T-cell (primary cell): Measurements from ENCODE around the gene RNF224. TPM values are rescaled to one million over a fixed set of nuclear protein-coding genes. Genes with fewer than 3 reads are reported as not detected.

Experiments
- ATAC-seq, 4 experiments: fragments of 200-7000 bp in 3 of 4; fragments of 150-1000 bp in 1 of 4; cut with Tn5 transposase; replicated peaks in 1 of 4; 1 replicate in 3 of 4; 2 replicates in 1 of 4; pipeline ENCODE4 v1.10.0; 2021; ENCODE audit warnings: moderate library complexity in 3 of 4, mild to moderate bottlenecking in 2 of 4, moderate number of reproducible peaks in 1 of 4
- CTCF ChIA-PET, 2 donors: fragments of 300-600 bp; sonication (Branson Sonifier 250); formaldehyde crosslinking; loops; one replicate each; lab custom pipeline; 2022; ENCODE audit warnings: antibody characterized with exemption in 2 of 2; lab: Charles Lee
- POLR2A ChIA-PET, 2 donors: fragments of 300-600 bp; sonication (Branson Sonifier 250); formaldehyde crosslinking; loops; one replicate each; lab custom pipeline; 2022; ENCODE audit warnings: antibody characterized with exemption in 2 of 2; lab: Charles Lee
- DNase-seq, 35 experiments: peaks; one replicate each; pipeline versions ENCODE4 v3.0.0 to v3.0.0-alpha.2; 2013 to 2023
- H3K27ac ChIP-seq: one replicate; pipeline ENCODE4 v1.5.1; 2013; ENCODE audit warnings: low read length
- H3K27me3 ChIP-seq, 2 experiments: replicated peaks in 1 of 2; 1 replicate in 1 of 2; 2 replicates in 1 of 2; pipeline versions ENCODE4 v1.6.1 to v1.7.0; 2013; ENCODE audit warnings: low read length in 1 of 2, mixed read lengths in 1 of 2; ENCODE audit not compliant: control insufficient read depth in 2 of 2, insufficient read depth in 2 of 2; ENCODE audit errors: extremely low read depth in 1 of 2
- H3K36me3 ChIP-seq, 2 donors: 1 replicate in 1 of 2; 2 replicates in 1 of 2; pipeline versions ENCODE4 v1.6.1 to v1.7.0; 2013; ENCODE audit warnings: low read length in 1 of 2; ENCODE audit not compliant: control insufficient read depth in 2 of 2, insufficient read depth in 1 of 2; ENCODE audit errors: extremely low read depth in 1 of 2
- H3K4me1 ChIP-seq, 2 experiments: 1 replicate in 1 of 2; 2 replicates in 1 of 2; pipeline versions ENCODE4 v1.6.1 to v1.7.0; 2013; ENCODE audit warnings: low read length in 2 of 2, mixed read lengths in 1 of 2; ENCODE audit not compliant: insufficient read depth in 2 of 2, control insufficient read depth in 1 of 2; ENCODE audit errors: extremely low read depth in 1 of 2
- H3K4me3 ChIP-seq, 2 donors: 1 replicate in 1 of 2; 2 replicates in 1 of 2; pipeline versions ENCODE4 v1.5.1 to v1.7.0; 2013; ENCODE audit warnings: mild to moderate bottlenecking in 2 of 2, low read length in 1 of 2, moderate library complexity in 1 of 2; ENCODE audit not compliant: control insufficient read depth in 1 of 2; ENCODE audit errors: extremely low read depth in 1 of 2
- H3K9me3 ChIP-seq: 2 replicates; pipeline ENCODE4 v1.7.0; 2013
- H3K27ac Mint-ChIP-seq, 2 donors: one replicate each; pipeline ENCODE4 v1.8.0; 2020 to 2021; ENCODE audit warnings: mild to moderate bottlenecking in 2 of 2, mixed read lengths in 2 of 2
- H3K27me3 Mint-ChIP-seq, 2 donors: one replicate each; pipeline ENCODE4 v1.8.0; 2021 to 2022; ENCODE audit warnings: mixed read lengths in 2 of 2
- H3K36me3 Mint-ChIP-seq: one replicate; pipeline ENCODE4 v1.8.0; 2021; ENCODE audit warnings: mixed read lengths
- H3K4me1 Mint-ChIP-seq, 3 donors: one replicate each; pipeline ENCODE4 v1.8.0; 2020 to 2022; ENCODE audit warnings: mixed read lengths in 3 of 3, mild to moderate bottlenecking in 1 of 3
- H3K4me3 Mint-ChIP-seq, 3 donors: one replicate each; pipeline ENCODE4 v1.8.0; 2020 to 2022; ENCODE audit warnings: mild to moderate bottlenecking in 3 of 3, mixed read lengths in 3 of 3, moderate library complexity in 3 of 3
- H3K9me3 Mint-ChIP-seq, 3 donors: one replicate each; pipeline ENCODE4 v1.8.0; 2020 to 2022; ENCODE audit warnings: mixed read lengths in 3 of 3
- WGBS: methylation state at CpG from one replicate; pipeline ENCODE4 v1.1.5; 2013; ENCODE audit warnings: missing lambda C conversion rate; ENCODE audit not compliant: insufficient coverage; 5-methylcytosine and 5-hydroxymethylcytosine counted together
- total RNA-seq, 35 experiments: library from RNA in 6 of 35; stranded (reverse) in 6 of 35; fragments of 120-200 nt in 1 of 35; gene quantifications; one replicate each; pipeline versions ENCODE4 v1.2.1 to v1.2.4 and lab custom pipeline; 2013 to 2026

Gene RNF224
- total RNA-seq (not detected), total RNA-seq (lab: John Stamatoyannopoulos, UW) (0 to 0.20 (median 0) reads per million in 29 experiments)
- total RNA-seq (2013), result not detected

DNA sequence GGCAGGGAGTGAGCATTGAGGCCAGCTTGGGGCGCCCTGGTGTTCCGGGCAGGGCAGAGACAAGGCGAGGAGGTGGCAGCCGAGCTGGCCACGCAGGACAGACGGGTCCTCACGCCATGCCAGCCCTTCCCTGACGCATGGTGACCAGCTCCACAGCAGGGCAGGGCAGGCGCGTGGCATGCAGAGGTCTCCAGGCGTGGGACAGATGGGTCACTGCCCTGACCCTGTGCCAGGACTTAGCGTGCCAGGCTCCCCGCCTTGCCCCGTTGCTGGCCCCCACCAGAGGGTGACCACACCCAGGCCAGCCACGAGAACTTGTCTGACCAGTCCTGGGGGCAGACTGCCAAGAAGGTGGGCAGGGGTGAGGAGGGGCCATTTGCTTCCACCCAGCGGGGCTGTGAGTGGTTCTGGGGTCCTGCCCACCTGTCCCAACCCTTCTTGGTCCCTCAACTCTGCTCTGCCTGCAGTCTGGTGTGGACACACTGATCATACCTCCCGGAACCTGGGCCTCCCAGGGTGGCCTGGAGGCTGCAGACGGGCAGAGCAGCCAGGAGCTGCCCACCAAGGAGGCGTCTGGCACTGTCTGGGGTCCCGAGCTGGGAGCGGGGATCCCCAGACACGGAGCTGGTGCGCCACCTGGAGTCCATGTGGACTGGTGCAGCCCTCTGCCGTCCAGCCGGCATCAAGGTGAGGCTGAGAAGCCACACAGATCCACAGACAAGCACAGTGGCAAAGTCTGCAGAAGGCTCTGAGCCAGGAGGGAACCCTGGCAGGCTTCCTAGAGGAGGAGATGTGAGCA, at the start of gene RNF224:
Gene RNF224 (plus strand): TSS at position 449 of the 799 bp plus-strand sequence. CDS start 834 bp downstream, outside the sequence.
- no peaks in the 10 kb centered on the region for H3K9me3 Mint-ChIP-seq
- DNase-seq, result peak; percentile 48 to 89 (median 74)
- Histone ChIP-seq H3K9me3 (no peaks in the 10 kb centered on the region), H3K27me3 (peaks cover 0 to 57% of the 10 kb centered on the region in 2 experiments), H3K36me3 (no peaks in the 10 kb centered on the region), H3K4me3 (no peak within 1 kb of the TSS), H3K4me1 (peaks cover 2 to 32% of the 10 kb centered on the region in 2 experiments), H3K27ac (no peak within 1 kb of the TSS)
- ChIA-PET POLR2A (no interaction called here), CTCF (interaction anchor here in 1 of 2 donors (0.7 to 2.5 kb wide), 3 partner anchors 12 to 181 kb away, joined by 3 to 8 read pairs (median 7); no protein-coding TSS in a partner anchor)
- H3K27me3 Mint-ChIP-seq, result peaks cover 4 to 12% of the 10 kb centered on the region in 2 donors
- peaks cover 6 to 8% (median 7%) of the 10 kb centered on the region in 3 donors for H3K4me1 Mint-ChIP-seq
- no peaks in the 10 kb centered on the region for H3K36me3 Mint-ChIP-seq
- ATAC-seq, result peak; percentile 28 to 44 (median 32)
- WGBS, result 52% methylated on average over 24 of the region's 25 CpGs
- no peak within 1 kb of the TSS for H3K27ac Mint-ChIP-seq
- H3K4me3 Mint-ChIP-seq, result no peak within 1 kb of the TSS

DNA sequence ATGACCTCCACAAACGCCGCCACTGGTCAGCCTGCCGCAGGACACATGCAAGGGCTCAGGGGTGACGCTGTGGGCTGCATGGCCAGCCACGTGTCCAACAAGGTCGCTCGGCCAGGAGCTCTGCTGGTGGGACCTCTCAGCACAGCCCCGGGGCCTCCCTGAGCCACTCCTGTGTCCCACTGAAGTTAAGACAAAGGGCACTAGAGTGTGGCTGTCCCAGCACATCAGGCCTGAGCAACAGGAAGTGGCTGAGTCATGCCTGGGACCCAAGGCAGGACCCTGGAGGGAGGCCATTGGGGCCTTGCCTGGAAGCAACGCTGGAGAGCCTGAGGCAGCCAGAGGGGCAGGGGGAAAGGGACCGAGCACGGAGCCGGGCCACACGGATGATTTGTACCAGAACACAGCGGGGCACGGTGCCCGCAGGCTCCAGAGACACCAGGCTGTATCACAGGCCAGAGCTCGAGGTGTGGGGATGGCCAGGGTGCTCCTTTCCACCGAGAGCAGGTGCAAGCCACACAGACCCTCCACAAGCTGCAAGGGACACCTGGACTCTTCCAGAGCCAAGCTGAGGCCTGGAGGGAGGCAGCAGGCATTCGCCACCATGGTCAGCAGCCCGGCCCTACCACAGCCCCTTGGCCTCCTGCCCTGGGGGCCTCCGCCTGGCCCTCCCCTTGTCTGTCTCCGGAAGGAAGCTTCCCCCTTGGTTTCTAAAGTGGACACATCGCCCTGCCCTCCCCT, 48.9 kb upstream of the RNF224 start:
- H3K4me3 Mint-ChIP-seq, result no peak overlapping the region
- ChIA-PET CTCF (interaction anchor here in 1 of 2 donors (0.6 kb wide), 1 partner anchor 45 kb away, joined by 5 read pairs; no protein-coding TSS in a partner anchor), POLR2A (interaction anchor here in 1 of 2 donors (0.8 kb wide), 1 partner anchor 11 kb away, joined by 5 read pairs; no protein-coding TSS in a partner anchor)
- Histone ChIP-seq H3K4me1 (peaks cover 0 to 18% of the 10 kb centered on the region in 2 experiments), H3K36me3 (peaks cover 24 to 48% of the 10 kb centered on the region in 2 donors), H3K4me3 (no peak overlapping the region), H3K27me3 (peaks cover 0 to 11% of the 10 kb centered on the region in 2 experiments), H3K27ac (no peak overlapping the region), H3K9me3 (no peaks in the 10 kb centered on the region)
- no peaks in the 10 kb centered on the region for H3K27me3 Mint-ChIP-seq
- H3K27ac Mint-ChIP-seq, result no peak overlapping the region
- H3K4me1 Mint-ChIP-seq, result no peaks in the 10 kb centered on the region
- WGBS, result 95% methylated on average over 21 of the region's 23 CpGs
- DNase-seq (no peak), ATAC-seq (no peak)
- H3K36me3 Mint-ChIP-seq, result peaks cover 7% of the 10 kb centered on the region
- no peaks in the 10 kb centered on the region for H3K9me3 Mint-ChIP-seq

DNA sequence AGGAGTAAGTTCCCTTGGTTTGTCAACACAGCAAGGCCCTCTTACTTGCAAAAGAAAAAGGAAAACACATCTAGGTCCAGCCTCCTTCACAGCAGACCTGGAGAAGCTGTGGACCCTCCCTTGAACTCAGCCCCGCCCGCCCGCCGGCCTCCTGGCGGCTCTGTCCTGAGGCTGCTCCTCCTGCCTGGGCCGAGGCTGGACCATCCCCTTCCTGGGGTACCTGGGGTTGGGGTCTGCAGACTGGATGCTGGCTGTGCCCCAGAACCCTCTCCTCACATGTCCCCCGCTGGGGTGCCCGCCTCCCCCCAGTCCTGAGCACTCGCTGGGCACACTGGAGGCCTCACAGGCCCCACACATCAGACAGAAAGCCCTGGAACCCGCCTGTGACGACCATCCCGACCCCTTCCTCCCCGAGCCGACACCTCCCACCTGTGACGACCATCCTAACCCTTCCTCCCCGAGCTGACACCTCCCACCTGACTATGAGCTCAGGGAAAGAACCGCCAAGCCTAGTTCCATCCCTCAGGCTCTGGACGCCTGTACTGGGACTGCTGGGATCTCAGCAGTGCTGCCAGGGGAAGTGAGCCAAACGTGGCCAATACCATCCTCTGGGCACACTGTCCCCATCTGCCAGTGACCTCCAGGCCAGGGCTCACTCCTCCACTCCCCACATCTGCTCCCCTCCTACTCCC, 48.2 kb upstream of the RNF224 start:
- no peak for DNase-seq
- peaks cover 0 to 3% of the 10 kb centered on the region in 2 experiments for H3K27me3 ChIP-seq
- no peak overlapping the region for H3K27ac Mint-ChIP-seq
- peaks cover under 1 to 3% (median under 1%) of the 10 kb centered on the region in 3 donors for H3K4me1 Mint-ChIP-seq
- no peak overlapping the region for H3K4me3 Mint-ChIP-seq
- no peak overlapping the region for H3K4me3 ChIP-seq
- no peaks in the 10 kb centered on the region for H3K27me3 Mint-ChIP-seq
- peaks cover 26 to 54% of the 10 kb centered on the region in 2 donors for H3K36me3 ChIP-seq
- ChIA-PET CTCF (interaction anchor here in 1 of 2 donors (0.6 kb wide), 1 partner anchor 44 kb away, joined by 5 read pairs; no protein-coding TSS in a partner anchor), POLR2A (no interaction called here)
- no peaks in the 10 kb centered on the region for H3K9me3 Mint-ChIP-seq
- no peak for ATAC-seq
- H3K36me3 Mint-ChIP-seq, result peaks cover 13% of the 10 kb centered on the region
- 94% methylated on average over 15 of the region's 19 CpGs for WGBS
- no peaks in the 10 kb centered on the region for H3K9me3 ChIP-seq
- H3K4me1 ChIP-seq, result peaks cover 0 to 14% of the 10 kb centered on the region in 2 experiments
- no peak overlapping the region for H3K27ac ChIP-seq

DNA sequence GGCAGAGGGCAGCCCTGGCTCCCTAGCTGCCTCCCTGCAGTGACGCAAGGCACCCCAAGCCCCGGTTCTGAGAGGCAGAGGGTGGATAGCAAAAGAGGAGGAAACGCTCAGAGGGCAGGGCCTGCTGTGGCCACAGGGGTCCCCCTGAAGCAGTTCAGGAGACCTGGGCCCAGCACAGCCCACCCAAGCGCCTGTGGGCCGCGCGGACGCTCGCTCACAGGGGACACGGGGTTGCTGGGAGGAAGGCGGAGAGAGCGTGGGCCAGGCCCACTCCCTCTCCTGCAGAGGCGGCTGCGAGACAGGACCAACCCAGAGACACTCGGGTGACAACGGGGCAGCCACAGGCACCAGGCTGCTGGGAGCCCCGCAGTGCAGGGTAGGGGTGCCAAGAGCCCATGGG, 47.5 kb upstream of the RNF224 start:
- Histone ChIP-seq H3K9me3 (no peaks in the 10 kb centered on the region), H3K36me3 (peaks cover 26 to 60% of the 10 kb centered on the region in 2 donors), H3K27me3 (no peaks in the 10 kb centered on the region), H3K4me1 (peaks cover 0 to 9% of the 10 kb centered on the region in 2 experiments), H3K4me3 (no peak overlapping the region), H3K27ac (no peak overlapping the region)
- Mint-ChIP-seq H3K4me1 (peaks cover 4 to 6% (median 5%) of the 10 kb centered on the region in 3 donors), H3K9me3 (no peaks in the 10 kb centered on the region), H3K4me3 (no peak overlapping the region), H3K27me3 (no peaks in the 10 kb centered on the region), H3K27ac (no peak overlapping the region), H3K36me3 (peaks cover 15% of the 10 kb centered on the region)
- 96% methylated on average over 15 of the region's 17 CpGs for WGBS
- ATAC-seq, result no peak
- POLR2A ChIA-PET, result no interaction called here
- DNase-seq, result no peak
- CTCF ChIA-PET, result interaction anchor here in 1 of 2 donors (0.5 kb wide), 1 partner anchor 85 kb away, joined by 3 read pairs; no protein-coding TSS in a partner anchor

DNA sequence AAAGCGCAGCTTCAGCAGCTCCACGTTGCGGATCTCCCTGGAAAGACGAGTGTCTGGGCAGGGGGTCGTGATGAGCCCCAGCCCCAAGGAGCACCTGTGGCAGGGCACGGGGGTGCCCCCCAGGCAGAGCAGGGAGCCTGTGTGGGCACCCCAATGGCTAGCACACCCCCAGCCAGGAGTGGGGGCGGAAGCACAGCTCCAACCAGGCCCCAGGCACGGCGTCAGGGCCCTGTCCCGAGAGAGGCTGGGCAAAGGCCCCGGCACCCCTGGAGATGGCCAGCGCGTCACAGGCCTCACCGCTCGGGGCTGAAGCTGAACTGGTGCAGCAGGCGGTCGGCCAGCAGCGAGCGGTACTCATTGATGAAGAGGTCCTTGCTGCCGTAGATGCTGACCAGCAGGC, 46.8 kb upstream of the RNF224 start:
- Histone ChIP-seq H3K36me3 (peaks cover 26 to 68% of the 10 kb centered on the region in 2 donors), H3K4me3 (no peak overlapping the region), H3K27ac (no peak overlapping the region), H3K4me1 (peaks cover 0 to 9% of the 10 kb centered on the region in 2 experiments), H3K27me3 (no peaks in the 10 kb centered on the region), H3K9me3 (no peaks in the 10 kb centered on the region)
- Mint-ChIP-seq H3K4me3 (no peak overlapping the region), H3K9me3 (no peaks in the 10 kb centered on the region), H3K4me1 (peaks cover 5 to 9% (median 8%) of the 10 kb centered on the region in 3 donors), H3K27me3 (no peaks in the 10 kb centered on the region), H3K27ac (no peak overlapping the region), H3K36me3 (peaks cover 15% of the 10 kb centered on the region)
- ChIA-PET CTCF (no interaction called here), POLR2A (interaction anchor here in 1 of 2 donors (0.5 kb wide), 1 partner anchor 491 kb away, joined by 3 read pairs; no protein-coding TSS in a partner anchor)
- WGBS, result 97% methylated on average over 16 of the region's 20 CpGs
- DNase-seq (no peak), ATAC-seq (no peak)
